Measurements from ENCODE around the gene FAM13A.
"Not testable (repeated sequence)": the region's sequence is repeated elsewhere in the genome, so short reads cannot be mapped to it uniquely, and the experiment has no call there.

Gene FAM13A

GRCh38 chr4:89039730-89040338 lies 17.2 kb downstream of the FAM13A start:
- no peak for DNase-seq

GRCh38 chr4:89036535-89036934 lies 20.4 kb downstream of the FAM13A start:
- DNase-seq: no peak

- DNase-seq: no peak
Observed at GRCh38 chr4:89031272-89031671, 25.7 kb downstream of the FAM13A start.

GRCh38 chr4:89029591-89029990 lies 27.4 kb downstream of the FAM13A start:
- DNase-seq: no peak

GRCh38 chr4:89026542-89026941 lies 30.4 kb downstream of the FAM13A start:
- DNase-seq: no peak

GRCh38 chr4:89024051-89024675 lies 32.8 kb downstream of the FAM13A start:
- DNase-seq: peak; percentile 44

- no peak for DNase-seq
Observed at GRCh38 chr4:89023140-89023539, 33.8 kb downstream of the FAM13A start.

GRCh38 chr4:89022426-89023128 lies 34.4 kb downstream of the FAM13A start:
- no peak for DNase-seq

- DNase-seq: no peak
Observed at GRCh38 chr4:89021684-89022083, 35.3 kb downstream of the FAM13A start.

- no peak for DNase-seq
Observed at GRCh38 chr4:89021062-89021461, 35.9 kb downstream of the FAM13A start.

GRCh38 chr4:89014897-89015296 lies 42.1 kb downstream of the FAM13A start:
- DNase-seq: not testable (repeated sequence)

GRCh38 chr4:89009761-89010369 lies 47.1 kb downstream of the FAM13A start:
- no peak for DNase-seq

GRCh38 chr4:89009115-89009514 lies 47.9 kb downstream of the FAM13A start:
- DNase-seq: no peak

GRCh38 chr4:89008166-89008565 lies 48.8 kb downstream of the FAM13A start:
- no peak for DNase-seq

GRCh38 chr4:89007338-89007939 lies 49.5 kb downstream of the FAM13A start:
- no peak for DNase-seq

GRCh38 chr4:89006307-89006706 lies 50.7 kb downstream of the FAM13A start:
- DNase-seq: no peak

GRCh38 chr4:89005066-89005465 lies 51.9 kb downstream of the FAM13A start:
- DNase-seq: not testable (repeated sequence)

GRCh38 chr4:89001647-89002445 lies 55.1 kb downstream of the FAM13A start:
- no peak for DNase-seq

GRCh38 chr4:89000844-89001360 lies 56.1 kb downstream of the FAM13A start:
- no peak for DNase-seq

GRCh38 chr4:89000382-89000781 lies 56.6 kb downstream of the FAM13A start:
- DNase-seq: no peak

- no peak for DNase-seq
Observed at GRCh38 chr4:88999392-88999930, 57.5 kb downstream of the FAM13A start.

- DNase-seq: no peak
Observed at GRCh38 chr4:88998891-88999290, 58.1 kb downstream of the FAM13A start.
